HEK293 (cell line): ENCODE results near the gene C6orf141.

Experiments used
- CTCF ChIA-PET: fragments of 350-600 bp; formaldehyde crosslinking; extraction: SDS; loops from one replicate; lab custom pipeline; 2021; ENCODE audit warnings: antibody characterized with exemption; lab: Yijun Ruan, JAX
- POLR2A ChIA-PET: fragments of 300-600 bp; formaldehyde crosslinking; extraction: SDS; loops from one replicate; lab custom pipeline; 2020; ENCODE audit warnings: antibody characterized with exemption, inconsistent platforms; lab: Yijun Ruan, JAX
- H3K27ac ChIP-seq: fragments of 200-500 bp; sonication (Bioruptor generic); 2 replicates; pipeline ENCODE4 v1.5.1; 2014; ENCODE audit warnings: low read depth, low read length, control low read depth, inconsistent platforms; ENCODE audit errors: extremely low read depth
- H3K36me3 ChIP-seq, 2 experiments: fragments of 200-500 bp in 1 of 2; sonication (Bioruptor generic) in 1 of 2; 1 replicate in 1 of 2; 2 replicates in 1 of 2; pipeline ENCODE4 v1.5.1; 2014 to 2017; ENCODE audit warnings: inconsistent platforms in 2 of 2, low read length in 2 of 2; ENCODE audit not compliant: control insufficient read depth in 2 of 2, insufficient read depth in 1 of 2
- H3K4me1 ChIP-seq: fragments of 200-500 bp; sonication (Bioruptor generic); 2 replicates; pipeline ENCODE4 v1.5.1; 2014; ENCODE audit warnings: mild to moderate bottlenecking, low read length, inconsistent platforms; ENCODE audit not compliant: control insufficient read depth, insufficient read depth
- H3K4me3 ChIP-seq: 2 replicates; pipeline ENCODE4 v1.5.1; 2011; ENCODE audit warnings: low read depth, mild to moderate bottlenecking, control low read depth, low read length, moderate library complexity
- H3K9me3 ChIP-seq: fragments of 200-500 bp; sonication (Bioruptor generic); 2 replicates; pipeline ENCODE4 v1.5.1; 2014; ENCODE audit warnings: low read depth, low read length, inconsistent platforms; ENCODE audit not compliant: control insufficient read depth, insufficient read depth
- ATF2 ChIP-seq: fragments of 450-650 bp; formaldehyde crosslinking; IDR thresholded peaks from 2 replicates; pipeline ENCODE4 v1.5.1; 2016; ENCODE audit warnings: missing biosample characterization, missing genetic modification characterization, low read depth
- HIC1 ChIP-seq: fragments of 450-650 bp; formaldehyde crosslinking; IDR thresholded peaks from 2 replicates; pipeline ENCODE4 v1.5.1; 2016; ENCODE audit warnings: missing biosample characterization, missing genetic modification characterization
- KLF1 ChIP-seq: fragments of 450-650 bp; formaldehyde crosslinking; IDR thresholded peaks from 2 replicates; pipeline ENCODE4 v1.5.1; 2016; ENCODE audit warnings: missing biosample characterization, missing genetic modification characterization
- KLF9 ChIP-seq: fragments of 450-650 bp; formaldehyde crosslinking; IDR thresholded peaks from 2 replicates; pipeline ENCODE4 v1.5.1; 2016; ENCODE audit warnings: missing biosample characterization, missing genetic modification characterization, low read depth
- TRIM28 ChIP-seq: IDR thresholded peaks from 2 replicates; pipeline ENCODE4 v1.6.1; 2011; ENCODE audit warnings: low read length, control low read depth, borderline replicate concordance
- ZBTB10 ChIP-seq: fragments of 450-650 bp; formaldehyde crosslinking; IDR thresholded peaks from 2 replicates; pipeline ENCODE4 v1.5.1; 2016; ENCODE audit warnings: missing biosample characterization, missing genetic modification characterization
- ZNF114 ChIP-seq: fragments of 450-650 bp; formaldehyde crosslinking; IDR thresholded peaks from 2 replicates; pipeline ENCODE4 v1.5.0; 2017; ENCODE audit warnings: missing biosample characterization, missing genetic modification characterization
- ZNF202 ChIP-seq: fragments of 450-650 bp; formaldehyde crosslinking; IDR thresholded peaks from 2 replicates; pipeline ENCODE4 v1.5.1; 2016; ENCODE audit warnings: missing biosample characterization, missing genetic modification characterization, borderline replicate concordance
- ZNF324 ChIP-seq: fragments of 450-650 bp; formaldehyde crosslinking; IDR thresholded peaks from 2 replicates; pipeline ENCODE4 v1.5.1; 2016; ENCODE audit warnings: missing biosample characterization, missing genetic modification characterization
- ZNF335 ChIP-seq: fragments of 450-650 bp; formaldehyde crosslinking; conservative IDR thresholded peaks from 2 replicates; pipeline ENCODE4 v1.5.1; 2016; ENCODE audit warnings: missing biosample characterization, missing genetic modification characterization
- ZNF350 ChIP-seq: fragments of 450-650 bp; formaldehyde crosslinking; IDR thresholded peaks from 2 replicates; pipeline ENCODE4 v1.5.0; 2017; ENCODE audit warnings: missing biosample characterization, mild to moderate bottlenecking, missing genetic modification characterization
- ZNF571 ChIP-seq: fragments of 450-650 bp; formaldehyde crosslinking; IDR thresholded peaks from 2 replicates; pipeline ENCODE4 v1.5.0; 2017; ENCODE audit warnings: missing biosample characterization, missing genetic modification characterization
- ZNF629 ChIP-seq: fragments of 450-650 bp; formaldehyde crosslinking; IDR thresholded peaks from 2 replicates; pipeline ENCODE4 v1.5.1; 2017; ENCODE audit warnings: missing biosample characterization, missing genetic modification characterization
- ZNF645 ChIP-seq: fragments of 450-650 bp; formaldehyde crosslinking; IDR thresholded peaks from 2 replicates; pipeline ENCODE4; 2016; ENCODE audit warnings: missing biosample characterization, missing genetic modification characterization
- ZNF791 ChIP-seq: fragments of 450-650 bp; formaldehyde crosslinking; IDR thresholded peaks from 2 replicates; pipeline ENCODE4 v1.5.1; 2016; ENCODE audit warnings: missing biosample characterization, missing genetic modification characterization
- ZNF830 ChIP-seq: fragments of 450-650 bp; IDR thresholded peaks from 2 replicates; pipeline ENCODE4 v1.5.0; 2018; ENCODE audit warnings: missing biosample characterization, missing genetic modification characterization, low read depth, mild to moderate bottlenecking, moderate library complexity
- ZSCAN23 ChIP-seq: fragments of 450-650 bp; formaldehyde crosslinking; IDR thresholded peaks from 2 replicates; pipeline ENCODE4 v1.5.1; 2016; ENCODE audit warnings: missing biosample characterization, missing genetic modification characterization
- TF ChIP-seq, protein P1 (sequence below): IDR thresholded peaks from 2 replicates; pipeline ENCODE4 v1.6.1; 2011; ENCODE audit warnings: mild to moderate bottlenecking, low read depth, low read length, borderline replicate concordance
- TF ChIP-seq, protein P2 (sequence below): fragments of 450-650 bp; formaldehyde crosslinking; IDR thresholded peaks from 2 replicates; pipeline ENCODE4 v1.5.1; 2016; ENCODE audit warnings: missing biosample characterization, missing genetic modification characterization

C6orf141 gene

DNA sequence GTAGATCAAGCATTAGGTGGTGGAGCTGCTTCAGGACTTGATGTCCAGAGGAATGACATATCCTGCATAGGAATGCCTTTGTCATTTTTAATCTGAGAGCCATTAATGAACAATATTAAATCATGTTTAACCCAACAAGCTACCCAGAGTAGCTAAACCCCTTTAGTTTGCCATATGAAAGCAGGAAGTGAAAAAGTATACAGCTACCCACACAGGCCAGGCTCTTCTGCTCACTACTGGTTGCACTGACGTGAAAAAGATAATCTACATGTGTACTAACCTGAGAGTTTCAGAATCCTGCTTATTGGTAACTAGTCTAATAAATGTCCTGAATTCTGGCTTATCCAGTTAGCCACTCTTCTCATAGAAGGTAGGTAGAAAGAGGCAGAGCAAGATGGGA lies 30.8 kb upstream of the C6orf141 start:
- no peak for TF ChIP-seq KLF9 (tag by site-specific recombination)
- TF ChIP-seq ZNF114: no peak
- no peak for TF ChIP-seq ZNF350 (tag by site-specific recombination)
- no peak for TF ChIP-seq KLF1 (tag by site-specific recombination)
- TF ChIP-seq, protein P1, sequence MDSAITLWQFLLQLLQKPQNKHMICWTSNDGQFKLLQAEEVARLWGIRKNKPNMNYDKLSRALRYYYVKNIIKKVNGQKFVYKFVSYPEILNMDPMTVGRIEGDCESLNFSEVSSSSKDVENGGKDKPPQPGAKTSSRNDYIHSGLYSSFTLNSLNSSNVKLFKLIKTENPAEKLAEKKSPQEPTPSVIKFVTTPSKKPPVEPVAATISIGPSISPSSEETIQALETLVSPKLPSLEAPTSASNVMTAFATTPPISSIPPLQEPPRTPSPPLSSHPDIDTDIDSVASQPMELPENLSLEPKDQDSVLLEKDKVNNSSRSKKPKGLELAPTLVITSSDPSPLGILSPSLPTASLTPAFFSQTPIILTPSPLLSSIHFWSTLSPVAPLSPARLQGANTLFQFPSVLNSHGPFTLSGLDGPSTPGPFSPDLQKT: no peak
- no peak for TF ChIP-seq ZNF324 (tag by site-specific recombination)
- TF ChIP-seq, all 188 proteins: peak for 0

GRCh38 chr6:49522710-49523593 lies 27.5 kb upstream of the C6orf141 start:
- Histone ChIP-seq H3K36me3 (no peaks in the 10 kb centered on the region), H3K4me1 (no peaks in the 10 kb centered on the region), H3K27ac (no peak overlapping the region), H3K9me3 (no peaks in the 10 kb centered on the region), H3K4me3 (no peak overlapping the region)
- no peak for TF ChIP-seq ZNF791
- no peak for TF ChIP-seq ZNF830 (tag by site-specific recombination)
- TF ChIP-seq ZNF629 (tag by site-specific recombination): no peak
- TF ChIP-seq ATF2: no peak
- TF ChIP-seq, protein P2, sequence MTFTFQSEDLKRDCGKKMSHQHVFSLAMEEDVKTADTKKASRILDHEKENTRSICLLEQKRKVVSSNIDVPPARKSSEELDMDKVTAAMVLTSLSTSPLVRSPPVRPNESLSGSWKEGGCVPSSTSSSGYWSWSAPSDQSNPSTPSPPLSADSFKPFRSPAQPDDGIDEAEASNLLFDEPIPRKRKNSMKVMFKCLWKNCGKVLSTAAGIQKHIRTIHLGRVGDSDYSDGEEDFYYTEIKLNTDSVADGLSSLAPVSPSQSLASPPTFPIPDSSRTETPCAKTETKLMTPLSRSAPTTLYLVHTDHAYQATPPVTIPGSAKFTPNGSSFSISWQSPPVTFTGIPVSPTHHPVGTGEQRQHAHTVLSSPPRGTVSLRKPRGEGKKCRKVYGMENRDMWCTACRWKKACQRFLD (tag by site-specific recombination): no peak
- no peak for TF ChIP-seq ZNF571 (tag by site-specific recombination)
- TF ChIP-seq ZNF202: no peak
- TF ChIP-seq KLF9 (tag by site-specific recombination): no peak
- no peak for TF ChIP-seq ZSCAN23
- no peak for TF ChIP-seq ZBTB10 (tag by site-specific recombination)
- no peak for TF ChIP-seq HIC1 (tag by site-specific recombination)
- no peak for TF ChIP-seq TRIM28
- TF ChIP-seq ZNF335: no peak
- no peak for TF ChIP-seq ZNF645
- ChIA-PET CTCF (interaction anchor here (2.5 kb wide), 1 partner anchor 9 kb away, joined by 11 read pairs; no protein-coding TSS in a partner anchor), POLR2A (no interaction called here)

More for the DNA sequence above, 30.8 kb upstream of the C6orf141 start:
- H3K4me1 ChIP-seq: no peaks in the 10 kb centered on the region
- no peak overlapping the region for H3K4me3 ChIP-seq
- CTCF ChIA-PET: interaction anchor here (0.6 to 4.9 kb wide), 6 partner anchors 12 to 1137 kb away, joined by 3 to 31 read pairs (median 3); no protein-coding TSS in a partner anchor
- no peaks in the 10 kb centered on the region for H3K9me3 ChIP-seq
- no peaks in the 10 kb centered on the region for H3K36me3 ChIP-seq
- POLR2A ChIA-PET: no interaction called here
- H3K27ac ChIP-seq: no peak overlapping the region
